D721Med (cell line): ENCODE results near the gene ZNF563.
"Not testable (repeated sequence)": the region's sequence is repeated elsewhere in the genome, so short reads cannot be mapped to it uniquely, and the experiment has no call there.

Experiments used
- DNase-seq: peaks from one replicate; pipeline ENCODE4 v3.0.0; 2011; ENCODE audit warnings: low spot score; ENCODE audit not compliant: insufficient read length
- FAIRE-seq: peaks from 2 replicates; lab custom pipeline; 2011; peaks lifted over from hg19 to GRCh38; lab: Jason Lieb, UNC
- TF ChIP-seq, protein P1 (sequence below): IDR thresholded peaks from 2 replicates; pipeline ENCODE4 v1.5.1; 2012; ENCODE audit warnings: mild to moderate bottlenecking, control low read depth; ENCODE audit not compliant: insufficient read depth; ENCODE audit errors: missing control alignments

Gene ZNF563

GRCh38 chr19:12325690-12326089, 7.7 kb downstream of the ZNF563 start:
- TF ChIP-seq, protein P1, sequence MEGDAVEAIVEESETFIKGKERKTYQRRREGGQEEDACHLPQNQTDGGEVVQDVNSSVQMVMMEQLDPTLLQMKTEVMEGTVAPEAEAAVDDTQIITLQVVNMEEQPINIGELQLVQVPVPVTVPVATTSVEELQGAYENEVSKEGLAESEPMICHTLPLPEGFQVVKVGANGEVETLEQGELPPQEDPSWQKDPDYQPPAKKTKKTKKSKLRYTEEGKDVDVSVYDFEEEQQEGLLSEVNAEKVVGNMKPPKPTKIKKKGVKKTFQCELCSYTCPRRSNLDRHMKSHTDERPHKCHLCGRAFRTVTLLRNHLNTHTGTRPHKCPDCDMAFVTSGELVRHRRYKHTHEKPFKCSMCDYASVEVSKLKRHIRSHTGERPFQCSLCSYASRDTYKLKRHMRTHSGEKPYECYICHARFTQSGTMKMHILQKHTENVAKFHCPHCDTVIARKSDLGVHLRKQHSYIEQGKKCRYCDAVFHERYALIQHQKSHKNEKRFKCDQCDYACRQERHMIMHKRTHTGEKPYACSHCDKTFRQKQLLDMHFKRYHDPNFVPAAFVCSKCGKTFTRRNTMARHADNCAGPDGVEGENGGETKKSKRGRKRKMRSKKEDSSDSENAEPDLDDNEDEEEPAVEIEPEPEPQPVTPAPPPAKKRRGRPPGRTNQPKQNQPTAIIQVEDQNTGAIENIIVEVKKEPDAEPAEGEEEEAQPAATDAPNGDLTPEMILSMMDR: no peak
- no peak for DNase-seq
- FAIRE-seq: peak; percentile 38

GRCh38 chr19:12318782-12319413, 14.5 kb downstream of the ZNF563 start:
- TF ChIP-seq, protein P1: no peak
- no peak for FAIRE-seq
- no peak for DNase-seq

DNA sequence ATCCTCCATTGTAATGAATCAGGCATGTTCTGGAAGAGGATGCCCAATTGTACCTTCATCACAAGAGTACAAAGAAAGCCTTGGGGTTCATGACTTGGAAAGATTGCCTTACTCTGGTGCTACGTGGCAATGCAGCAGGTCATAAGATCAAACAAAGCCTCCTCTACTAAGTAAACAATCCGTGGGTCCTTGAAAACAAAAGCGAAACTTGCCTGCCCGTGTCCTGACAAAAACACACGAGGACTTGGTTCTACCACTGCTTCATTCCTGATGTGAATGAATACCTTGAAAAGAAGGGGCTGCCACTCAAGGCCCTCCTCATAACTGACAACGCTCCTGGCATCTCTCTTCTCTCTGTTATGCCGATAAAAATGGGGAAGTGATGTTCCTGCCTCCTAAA, 18.9 kb downstream of the ZNF563 start:
- FAIRE-seq (no peak), DNase-seq (no peak)
- TF ChIP-seq, protein P1: no peak

DNA sequence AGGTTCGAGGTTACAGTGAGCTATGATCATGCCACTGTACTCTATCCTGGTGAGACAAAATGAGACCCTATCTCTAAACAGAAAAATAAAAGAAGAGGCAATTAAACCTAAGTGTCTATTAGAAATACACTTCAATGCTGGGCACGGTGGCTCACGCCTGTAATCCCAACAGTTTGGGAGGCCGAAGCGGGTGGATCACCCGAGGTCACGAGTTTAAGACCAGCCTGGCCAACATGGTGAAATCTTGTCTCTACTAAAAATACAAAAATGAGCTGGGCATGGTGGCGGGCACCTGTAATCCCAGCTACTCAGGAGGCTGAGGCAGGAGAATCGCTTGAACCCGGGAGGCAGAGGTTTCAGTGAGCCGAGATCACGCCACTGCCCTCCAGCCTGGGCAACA, 24.5 kb downstream of the ZNF563 start:
- not testable (repeated sequence) for FAIRE-seq, DNase-seq

DNA sequence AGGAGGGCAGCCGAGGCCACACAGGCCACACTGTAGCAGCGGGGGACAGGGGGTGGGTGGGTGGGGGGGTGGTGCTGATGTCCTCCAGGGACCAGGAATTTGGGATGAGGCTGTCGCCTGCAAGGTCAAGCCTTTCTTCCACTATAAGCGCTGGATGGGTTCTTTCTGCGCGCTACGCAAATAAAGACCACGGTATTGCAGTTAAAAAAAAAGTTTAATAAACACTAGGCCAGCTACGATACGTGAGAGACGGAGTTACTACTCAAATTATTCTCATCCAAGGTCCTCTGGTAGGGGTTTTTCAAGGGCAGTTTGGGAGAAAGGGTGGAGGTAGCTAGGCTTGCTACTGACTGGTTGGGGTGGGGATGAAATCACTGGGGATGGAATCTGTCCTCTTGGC, 38.2 kb downstream of the ZNF563 start:
- TF ChIP-seq, protein P1: no peak
- FAIRE-seq: no peak
- no peak for DNase-seq

DNA sequence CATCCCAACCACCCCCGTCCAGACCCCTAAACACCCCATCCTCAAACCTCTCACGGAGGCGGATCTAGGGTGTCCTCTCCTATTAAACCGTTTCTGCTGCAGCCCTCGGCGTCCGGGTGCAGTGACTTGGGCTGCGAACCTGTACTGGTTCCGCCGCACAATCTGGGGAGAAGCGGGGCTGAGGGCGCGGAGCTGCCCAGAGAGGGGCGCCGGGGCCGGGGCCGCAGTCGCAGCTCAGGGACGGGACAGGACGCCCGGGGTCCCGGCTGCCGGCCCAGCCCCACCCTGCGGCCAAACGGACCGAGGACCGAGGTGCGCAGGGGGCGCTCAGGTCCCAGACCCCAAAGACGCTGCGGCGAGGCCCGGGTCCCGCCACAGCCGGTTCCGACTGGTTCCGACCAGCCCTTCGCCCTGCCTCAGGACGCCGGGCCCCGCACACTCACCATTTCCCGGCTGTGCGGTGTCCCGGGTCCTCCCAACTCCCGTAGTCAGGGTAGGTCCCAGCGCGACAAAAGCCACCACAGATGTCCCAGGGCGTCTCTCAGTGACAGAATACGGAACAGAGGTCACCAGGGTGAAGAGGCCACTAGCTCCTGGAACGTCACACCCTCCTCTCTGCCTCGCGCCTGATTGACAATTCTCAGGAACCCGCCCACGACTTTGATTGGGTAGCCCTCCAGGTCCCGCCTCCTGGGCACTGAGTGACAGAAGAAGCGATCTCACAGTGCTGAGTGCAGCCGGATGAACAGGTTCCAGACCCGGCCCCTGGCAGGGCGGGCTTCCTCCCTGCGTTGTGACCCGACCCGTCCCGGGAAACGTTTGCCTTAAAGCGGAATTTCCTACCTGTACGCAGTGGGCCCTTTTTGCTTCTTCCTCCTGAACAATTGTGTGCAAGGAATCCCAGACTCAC, 38.9 kb downstream of the ZNF563 start, which contains the start of gene ZNF44:
ZNF44 (minus strand) TSS at position 635 of the 910 bp plus-strand sequence; CDS start at position 446, 189 bp downstream.
- TF ChIP-seq, protein P1: no peak
- DNase-seq (peak; percentile 91), FAIRE-seq (no peak)

GRCh38 chr19:12293777-12294248, 39.6 kb downstream of the ZNF563 start:
- TF ChIP-seq, protein P1: no peak
- DNase-seq (no peak), FAIRE-seq (no peak)
